GDM1 (cell line): ENCODE measurements around the gene KDM6B.

ENCODE experiments used
- DNase-seq: peaks from one replicate; lab custom pipeline; 2025; lab: John Stamatoyannopoulos, UW

Gene KDM6B

DNA sequence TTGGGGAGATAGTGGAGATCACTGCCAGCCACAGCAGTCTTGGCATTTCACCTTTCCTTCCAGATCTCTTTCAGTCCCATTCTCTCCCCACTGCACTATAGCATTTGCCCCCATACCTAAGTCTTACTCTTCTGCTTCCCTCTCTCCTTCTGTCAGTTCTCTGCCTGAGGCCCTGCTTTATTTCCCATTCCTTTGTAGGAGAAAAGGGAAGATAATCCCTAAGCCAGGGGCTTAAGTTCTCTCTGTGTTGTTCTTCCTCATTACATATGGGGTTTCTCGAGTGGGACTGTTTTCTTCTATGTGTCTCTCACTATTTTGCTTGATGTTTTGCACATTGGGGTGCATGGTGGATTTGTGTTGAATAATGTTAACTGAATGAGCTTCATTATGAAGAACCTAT, 6.4 kb downstream of the KDM6B start:
- no peak for DNase-seq

DNA sequence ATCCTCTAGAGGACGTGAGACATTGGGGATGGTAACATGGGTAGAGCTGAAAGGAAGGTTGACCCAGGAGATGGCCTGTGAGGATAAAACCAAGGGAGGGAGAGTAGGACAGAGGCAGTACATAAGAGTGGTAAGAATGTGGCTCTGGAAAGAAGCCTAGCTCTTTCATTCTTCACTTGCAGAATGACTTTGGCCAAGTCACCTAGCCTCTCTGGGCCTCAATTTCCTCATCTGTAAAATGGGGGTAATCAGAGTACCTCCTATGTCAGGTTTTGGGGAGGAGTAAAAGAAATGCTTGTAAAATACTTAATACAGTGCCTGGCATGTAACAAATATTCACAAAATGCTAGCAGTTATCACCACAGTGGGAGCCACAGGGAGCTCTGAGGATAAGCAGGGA, 6.9 kb downstream of the KDM6B start:
- no peak for DNase-seq

DNA sequence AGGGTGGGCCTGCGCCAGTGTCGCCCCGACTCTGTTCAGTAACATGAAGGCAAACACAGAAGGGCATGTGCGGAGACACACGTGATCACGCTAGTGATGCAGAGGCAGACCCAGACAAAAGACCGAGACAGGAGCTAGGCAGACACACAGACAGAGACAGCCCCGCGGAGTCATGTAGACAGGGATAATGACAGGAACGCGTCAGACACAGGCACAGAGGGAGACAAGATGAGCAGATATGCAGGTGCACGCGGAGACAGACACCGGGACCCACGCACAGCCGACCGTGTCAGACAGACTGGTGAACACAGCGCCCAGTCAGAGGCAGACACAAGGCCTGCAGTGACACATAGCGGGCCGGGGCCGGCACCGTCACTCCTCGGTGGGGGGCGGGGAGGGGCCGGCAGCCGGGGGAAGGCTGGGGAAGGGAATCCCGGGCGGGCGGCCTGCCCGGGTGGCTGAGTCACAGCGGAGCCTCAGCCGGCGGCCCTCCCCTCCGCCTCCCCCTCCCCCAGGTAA, 7.4 kb downstream of the KDM6B start:
- DNase-seq: peak; percentile 59

- peak; percentile 60 for DNase-seq
Observed at GRCh38 chr17:7841915-7842379, 7.9 kb downstream of the KDM6B start.

DNA sequence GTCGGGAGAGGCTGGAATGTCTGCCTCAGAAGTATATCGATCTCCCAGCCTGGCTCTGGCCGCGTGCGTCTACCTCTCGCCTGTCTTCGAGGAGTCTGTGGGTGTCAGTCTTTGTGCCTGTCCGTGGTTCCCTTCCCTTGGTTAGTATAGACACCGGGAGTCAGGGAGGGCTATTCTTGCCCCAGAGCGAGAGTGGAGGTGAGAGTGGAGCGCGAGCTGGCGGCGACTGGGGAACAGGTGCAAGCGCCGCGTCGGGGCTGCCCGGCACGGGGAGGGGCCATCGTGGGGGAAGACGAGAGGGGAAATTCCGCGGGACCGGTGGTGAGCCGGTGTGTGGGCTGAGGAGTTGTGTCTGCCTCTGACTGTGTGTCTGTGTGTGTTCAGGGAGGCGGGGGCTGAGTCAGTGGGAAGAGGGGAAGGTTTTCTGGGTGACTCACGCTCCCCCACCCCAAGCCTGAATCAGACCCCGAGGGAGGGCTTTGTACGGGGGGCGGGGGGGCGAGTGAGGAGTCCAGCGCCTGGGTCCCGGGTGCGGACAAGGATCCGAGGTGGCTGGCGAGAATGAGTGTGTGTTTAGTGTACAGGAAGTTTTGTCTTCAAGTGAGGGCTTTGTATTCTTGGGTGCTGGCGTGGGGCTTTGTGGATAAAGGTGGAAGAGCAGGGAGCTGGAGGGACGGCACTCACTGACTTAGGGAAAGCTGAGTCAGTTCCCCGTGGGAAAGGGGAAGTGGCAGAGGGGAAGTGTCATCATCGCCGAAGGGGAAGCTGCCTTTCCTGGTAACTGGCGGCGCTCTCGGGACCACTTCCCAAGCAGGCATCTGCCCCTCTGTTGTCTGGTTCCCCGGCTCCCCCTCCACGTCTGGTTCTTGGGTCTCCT, 8.6 kb downstream of the KDM6B start:
- DNase-seq: peak; percentile 72

- DNase-seq: no peak
Observed at GRCh38 chr17:7843257-7843535, 9.2 kb downstream of the KDM6B start.

DNA sequence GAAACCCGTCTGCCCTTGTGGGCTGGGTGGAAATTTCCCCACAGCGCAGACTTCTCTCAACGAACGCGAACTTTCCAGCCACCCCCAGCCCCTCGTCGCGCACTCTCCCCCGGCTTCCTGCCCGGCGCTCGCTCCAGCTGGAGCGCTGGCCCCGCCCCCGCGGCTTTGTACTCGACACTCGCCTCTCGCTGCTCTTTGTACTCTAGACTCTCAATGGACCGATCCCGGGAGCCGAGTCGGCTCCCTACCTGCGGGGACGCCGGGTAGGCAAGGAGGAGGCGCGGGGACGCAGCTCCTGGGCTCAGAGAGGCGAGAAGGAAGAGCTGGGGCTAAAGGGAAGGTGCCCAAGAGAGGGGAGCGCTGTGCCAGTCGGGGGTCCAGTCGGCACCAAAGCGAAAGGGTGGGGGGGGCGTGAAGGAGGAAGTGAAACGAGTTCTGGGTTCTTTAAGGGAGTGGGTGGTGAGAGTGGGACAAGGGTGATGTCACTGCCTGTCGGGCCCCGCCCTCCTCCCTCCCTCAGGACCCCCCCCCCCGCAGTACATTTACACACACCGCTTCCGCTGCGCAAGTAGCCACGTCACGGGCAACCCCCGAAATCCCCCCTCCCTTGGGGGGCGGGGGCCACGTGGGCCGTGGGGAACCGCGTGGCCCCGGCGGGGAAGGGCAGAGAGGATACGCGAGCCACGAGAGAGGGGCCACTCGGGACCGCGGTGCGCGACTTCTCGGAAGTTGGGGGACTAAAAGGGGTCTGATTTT, 9.7 kb downstream of the KDM6B start:
- peak; percentile 71 for DNase-seq

DNA sequence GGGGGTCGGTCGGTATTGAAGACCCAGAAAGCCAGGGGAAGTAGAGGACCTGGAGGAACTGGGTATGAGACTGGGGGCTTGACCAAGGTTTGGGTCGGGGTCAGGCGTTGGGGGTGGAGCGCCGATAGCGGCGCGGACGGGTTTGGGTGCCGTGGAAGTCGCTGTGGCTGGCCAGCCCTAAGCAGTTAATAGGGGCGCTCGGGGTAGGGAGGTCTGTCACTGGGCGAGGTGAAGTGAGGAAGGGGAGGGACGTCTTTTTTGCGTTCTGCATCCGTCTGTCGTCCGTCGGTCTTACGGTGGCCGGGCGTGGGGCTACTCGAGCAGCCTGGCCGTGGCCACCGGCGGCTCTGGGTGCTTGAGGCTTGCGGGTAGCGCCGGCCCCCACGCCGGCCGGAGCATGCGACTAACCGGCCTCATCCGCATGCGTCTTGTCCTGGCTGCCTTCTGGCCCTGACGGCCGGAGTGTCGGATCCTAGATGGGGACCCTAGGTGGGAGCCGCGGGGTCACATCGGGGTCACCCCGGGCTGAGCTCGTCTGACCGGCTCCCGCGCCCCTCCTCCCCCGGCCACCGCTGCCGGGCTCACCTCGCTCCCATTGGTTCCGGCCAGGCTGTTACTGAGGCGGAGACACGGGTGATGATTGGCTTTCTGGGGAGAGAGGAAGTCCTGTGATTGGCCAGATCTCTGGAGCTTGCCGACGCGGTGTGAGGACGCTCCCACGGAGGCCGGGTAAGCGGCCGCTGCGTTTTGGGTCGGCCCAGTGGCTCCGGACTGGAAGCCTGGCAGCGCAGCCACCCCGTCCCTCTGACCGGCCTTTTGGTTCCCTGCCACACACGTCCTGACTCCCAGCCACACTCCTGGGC, 10.5 kb downstream of the KDM6B start:
- peak; percentile 75 for DNase-seq

DNA sequence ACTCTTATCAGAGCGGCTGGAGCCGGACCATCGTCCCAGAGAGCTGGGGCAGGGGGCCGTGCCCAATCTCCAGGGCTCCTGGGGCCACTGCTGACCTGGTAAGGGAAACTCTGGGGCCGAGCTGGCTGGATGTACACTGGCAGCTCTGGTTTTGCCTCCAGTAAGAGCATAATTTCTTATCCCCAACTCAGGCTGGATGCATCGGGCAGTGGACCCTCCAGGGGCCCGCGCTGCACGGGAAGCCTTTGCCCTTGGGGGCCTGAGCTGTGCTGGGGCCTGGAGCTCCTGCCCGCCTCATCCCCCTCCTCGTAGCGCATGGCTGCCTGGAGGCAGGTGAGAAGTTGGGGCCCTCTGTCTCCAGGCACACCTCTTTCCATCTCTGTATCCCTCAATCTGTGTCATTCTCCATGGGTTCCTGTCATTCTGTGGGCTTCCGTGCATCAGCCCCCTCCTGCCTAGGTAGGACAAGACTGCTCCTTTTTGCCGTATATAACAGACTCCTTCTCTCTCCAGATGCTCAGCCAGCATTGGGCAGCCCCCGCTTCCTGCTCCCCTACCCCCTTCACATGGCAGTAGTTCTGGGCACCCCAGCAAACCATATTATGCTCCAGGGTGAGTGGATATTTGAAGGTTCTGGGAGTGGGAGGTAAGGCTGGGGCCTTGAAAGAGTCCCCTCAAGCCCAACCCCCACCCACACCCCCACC, 11.5 kb downstream of the KDM6B start:
- DNase-seq: no peak

DNA sequence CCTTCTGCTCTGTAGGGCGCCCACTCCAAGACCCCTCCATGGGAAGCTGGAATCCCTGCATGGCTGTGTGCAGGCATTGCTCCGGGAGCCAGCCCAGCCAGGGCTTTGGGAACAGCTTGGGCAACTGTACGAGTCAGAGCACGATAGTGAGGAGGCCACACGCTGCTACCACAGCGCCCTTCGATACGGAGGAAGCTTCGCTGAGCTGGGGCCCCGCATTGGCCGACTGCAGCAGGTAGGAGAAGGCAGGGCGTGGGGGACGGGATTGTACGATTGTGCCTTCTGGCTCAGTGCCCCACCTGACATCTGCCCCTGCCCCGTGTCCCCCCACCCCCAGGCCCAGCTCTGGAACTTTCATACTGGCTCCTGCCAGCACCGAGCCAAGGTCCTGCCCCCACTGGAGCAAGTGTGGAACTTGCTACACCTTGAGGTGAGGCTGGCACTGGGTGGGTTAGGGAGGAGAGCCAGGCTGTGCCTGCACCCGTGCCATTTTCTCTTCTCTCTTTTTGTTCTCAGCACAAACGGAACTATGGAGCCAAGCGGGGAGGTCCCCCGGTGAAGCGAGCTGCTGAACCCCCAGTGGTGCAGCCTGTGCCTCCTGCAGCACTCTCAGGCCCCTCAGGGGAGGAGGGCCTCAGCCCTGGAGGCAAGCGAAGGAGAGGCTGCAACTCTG, 12.2 kb downstream of the KDM6B start:
- no peak for DNase-seq

DNA sequence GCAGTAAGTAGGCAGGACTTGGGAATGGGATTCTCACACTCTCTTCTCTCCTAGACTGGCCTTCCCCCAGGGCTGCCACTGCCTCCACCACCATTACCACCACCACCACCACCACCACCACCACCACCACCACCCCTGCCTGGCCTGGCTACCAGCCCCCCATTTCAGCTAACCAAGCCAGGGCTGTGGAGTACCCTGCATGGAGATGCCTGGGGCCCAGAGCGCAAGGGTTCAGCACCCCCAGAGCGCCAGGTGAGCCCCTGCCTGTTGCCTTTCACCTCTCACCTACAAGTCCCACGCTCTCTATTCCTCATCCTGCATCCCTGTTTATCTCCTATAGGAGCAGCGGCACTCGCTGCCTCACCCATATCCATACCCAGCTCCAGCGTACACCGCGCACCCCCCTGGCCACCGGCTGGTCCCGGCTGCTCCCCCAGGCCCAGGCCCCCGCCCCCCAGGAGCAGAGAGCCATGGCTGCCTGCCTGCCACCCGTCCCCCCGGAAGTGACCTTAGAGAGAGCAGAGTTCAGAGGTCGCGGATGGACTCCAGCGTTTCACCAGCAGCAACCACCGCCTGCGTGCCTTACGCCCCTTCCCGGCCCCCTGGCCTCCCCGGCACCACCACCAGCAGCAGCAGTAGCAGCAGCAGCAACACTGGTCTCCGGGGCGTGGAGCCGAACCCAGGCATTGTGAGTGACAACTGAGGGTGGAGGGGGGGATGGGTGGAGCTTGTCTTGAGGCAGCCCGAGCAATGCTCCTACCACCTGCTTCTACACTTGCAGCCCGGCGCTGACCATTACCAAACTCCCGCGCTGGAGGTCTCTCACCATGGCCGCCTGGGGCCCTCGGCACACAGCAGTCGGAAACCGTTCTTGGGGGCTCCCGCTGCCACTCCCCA, 13.0 kb downstream of the KDM6B start:
- no peak for DNase-seq

GRCh38 chr17:7848131-7848579, 14.1 kb downstream of the KDM6B start:
- DNase-seq: no peak

GRCh38 chr17:7848739-7849129, 14.7 kb downstream of the KDM6B start:
- DNase-seq: no peak

DNA sequence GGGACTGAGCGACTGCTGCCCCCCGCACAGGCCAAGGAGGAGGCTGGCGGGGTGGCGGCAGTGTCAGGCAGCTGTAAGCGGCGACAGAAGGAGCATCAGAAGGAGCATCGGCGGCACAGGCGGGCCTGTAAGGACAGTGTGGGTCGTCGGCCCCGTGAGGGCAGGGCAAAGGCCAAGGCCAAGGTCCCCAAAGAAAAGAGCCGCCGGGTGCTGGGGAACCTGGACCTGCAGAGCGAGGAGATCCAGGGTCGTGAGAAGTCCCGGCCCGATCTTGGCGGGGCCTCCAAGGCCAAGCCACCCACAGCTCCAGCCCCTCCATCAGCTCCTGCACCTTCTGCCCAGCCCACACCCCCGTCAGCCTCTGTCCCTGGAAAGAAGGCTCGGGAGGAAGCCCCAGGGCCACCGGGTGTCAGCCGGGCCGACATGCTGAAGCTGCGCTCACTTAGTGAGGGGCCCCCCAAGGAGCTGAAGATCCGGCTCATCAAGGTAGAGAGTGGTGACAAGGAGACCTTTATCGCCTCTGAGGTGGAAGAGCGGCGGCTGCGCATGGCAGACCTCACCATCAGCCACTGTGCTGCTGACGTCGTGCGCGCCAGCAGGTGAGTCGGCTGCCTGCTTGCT, 15.2 kb downstream of the KDM6B start:
- DNase-seq: no peak

DNA sequence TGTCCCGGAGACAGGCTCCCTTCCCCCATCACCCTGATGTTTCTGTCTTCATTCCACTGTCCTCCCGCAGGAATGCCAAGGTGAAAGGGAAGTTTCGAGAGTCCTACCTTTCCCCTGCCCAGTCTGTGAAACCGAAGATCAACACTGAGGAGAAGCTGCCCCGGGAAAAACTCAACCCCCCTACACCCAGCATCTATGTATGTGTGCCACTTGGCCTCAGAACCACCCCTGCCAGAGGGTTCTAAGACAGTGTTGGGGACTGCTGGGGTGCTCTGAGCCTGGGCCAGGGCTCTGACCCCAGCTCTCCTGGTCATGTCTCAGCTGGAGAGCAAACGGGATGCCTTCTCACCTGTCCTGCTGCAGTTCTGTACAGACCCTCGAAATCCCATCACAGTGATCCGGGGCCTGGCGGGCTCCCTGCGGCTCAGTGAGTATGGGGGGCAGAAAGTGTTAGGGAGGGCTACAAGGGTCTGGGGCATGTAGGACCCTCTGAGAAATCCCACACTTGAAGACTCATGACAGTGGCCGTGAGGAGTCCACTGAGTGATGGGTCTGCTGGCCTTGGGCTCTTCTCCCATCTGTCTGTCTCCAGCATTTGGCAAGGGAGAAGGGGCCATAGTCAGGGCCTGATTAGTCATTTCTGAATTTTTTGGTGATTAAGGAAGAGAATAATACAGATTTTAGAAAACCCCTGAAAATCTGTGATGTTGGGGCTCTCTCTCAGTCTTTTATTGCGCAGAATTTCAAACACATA, 15.9 kb downstream of the KDM6B start:
- DNase-seq: no peak

GRCh38 chr17:7850701-7851437, 16.9 kb downstream of the KDM6B start:
- DNase-seq: no peak

DNA sequence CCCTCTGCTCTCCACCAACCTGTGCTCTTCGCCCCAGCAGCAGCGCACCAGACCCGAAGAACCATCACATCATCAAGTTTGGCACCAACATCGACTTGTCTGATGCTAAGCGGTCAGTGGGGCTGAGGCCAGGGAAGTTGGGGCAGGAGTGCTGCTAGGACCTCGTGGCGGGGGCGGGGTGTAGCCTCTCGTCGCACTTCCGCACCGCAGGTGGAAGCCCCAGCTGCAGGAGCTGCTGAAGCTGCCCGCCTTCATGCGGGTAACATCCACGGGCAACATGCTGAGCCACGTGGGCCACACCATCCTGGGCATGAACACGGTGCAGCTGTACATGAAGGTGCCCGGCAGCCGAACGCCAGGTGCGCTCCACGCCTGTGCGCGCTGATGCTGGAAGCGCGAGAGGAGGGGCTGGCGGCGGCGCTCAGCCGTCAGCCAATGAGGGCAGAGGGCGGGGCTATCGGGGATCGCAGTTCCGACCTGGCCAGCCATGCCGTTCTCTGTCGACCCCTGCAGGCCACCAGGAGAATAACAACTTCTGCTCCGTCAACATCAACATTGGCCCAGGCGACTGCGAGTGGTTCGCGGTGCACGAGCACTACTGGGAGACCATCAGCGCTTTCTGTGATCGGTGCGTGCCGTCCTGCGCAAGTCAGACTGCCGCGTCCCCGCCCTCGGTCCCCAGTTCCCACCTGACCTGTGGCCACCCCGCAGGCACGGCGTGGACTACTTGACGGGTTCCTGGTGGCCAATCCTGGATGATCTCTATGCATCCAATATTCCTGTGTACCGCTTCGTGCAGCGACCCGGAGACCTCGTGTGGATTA, 17.6 kb downstream of the KDM6B start:
- peak; percentile 79 for DNase-seq
